Activated T-helper 1 cell treated with anti-CD3 and anti-CD28 coated beads, Interleukin-12 subunit alpha, Interleukin-12 subunit beta, Interleukin-2, Interleukin-4 antibody, amounts not matched to agents 30 ng/mL and 10 ng/mL and 1 ng/mL, durations not matched to agents 14 hours and 24 hours and 36 hours (primary cell): ENCODE measurements around the gene RSU1. TPM values are rescaled to one million over a fixed set of nuclear protein-coding genes. Genes with fewer than 3 reads are reported as not detected.
A peak's percentile ranks its signal among the peaks of the same experiment; 100 is the strongest.

Source experiments
- DNase-seq: peaks from one replicate; pipeline ENCODE4 v3.0.0; 2021; ENCODE audit warnings: low spot score
- H3K27ac Mint-ChIP-seq: one replicate; pipeline ENCODE4 v1.8.0; 2021; ENCODE audit warnings: mild to moderate bottlenecking, mixed read lengths
- H3K27me3 Mint-ChIP-seq: one replicate; pipeline ENCODE4 v1.8.0; 2022; ENCODE audit warnings: mild to moderate bottlenecking, moderate library complexity, mixed read lengths; ENCODE audit not compliant: insufficient read depth
- H3K36me3 Mint-ChIP-seq: one replicate; pipeline ENCODE4 v1.8.0; 2021; ENCODE audit warnings: low read depth, mixed read lengths
- H3K4me1 Mint-ChIP-seq: one replicate; pipeline ENCODE4 v1.8.0; 2021; ENCODE audit warnings: low read depth, mixed read lengths
- H3K4me3 Mint-ChIP-seq: one replicate; pipeline ENCODE4 v1.8.0; 2021; ENCODE audit warnings: mild to moderate bottlenecking, moderate library complexity, mixed read lengths
- H3K9me3 Mint-ChIP-seq: one replicate; pipeline ENCODE4 v1.8.0; 2021; ENCODE audit warnings: mixed read lengths
- intact Hi-C: fragments of 100-400 bp; cut with micrococcal nuclease; formaldehyde crosslinking; loops from one replicate; pipeline ENCODE4 v1.15.1; 2024
- total RNA-seq: library from RNA; stranded (reverse); gene quantifications from 2 replicates; pipeline ENCODE4 v1.2.3, GENCODE V29; 2022

Gene RSU1
- total RNA-seq, 1 donor from 2014 or later, result 46.9 TPM

DNA sequence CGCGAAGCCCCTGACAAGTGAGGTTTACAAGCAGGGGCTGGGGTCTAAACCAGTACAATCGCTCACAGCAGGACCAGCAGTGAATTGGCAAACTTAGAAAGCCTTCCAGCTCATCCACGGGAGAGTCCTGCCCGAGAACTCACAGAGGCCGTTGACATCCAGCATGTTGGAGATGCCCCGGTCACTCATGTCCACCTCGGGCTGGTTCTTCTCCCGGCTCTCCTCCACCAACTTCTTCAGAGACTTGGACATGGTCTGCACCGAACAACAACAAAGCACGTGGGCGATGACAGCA, 447 bp downstream of the RSU1 start:
- H3K27ac Mint-ChIP-seq, result peak overlapping the region; percentile 91
- H3K4me3 Mint-ChIP-seq, result peak overlapping the region; percentile 93
- H3K36me3 Mint-ChIP-seq, result peaks cover 9% of the 10 kb centered on the region
- H3K4me1 Mint-ChIP-seq, result peaks cover 44% of the 10 kb centered on the region
- H3K9me3 Mint-ChIP-seq, result peaks cover 8% of the 10 kb centered on the region
- no peak for DNase-seq
- peaks cover 10% of the 10 kb centered on the region for H3K27me3 Mint-ChIP-seq
- intact Hi-C loops, result loop anchor here (1.0 to 2.0 kb wide), 13 partner anchors 29 to 1843 kb away; partner anchors contain the start of genes ARL5B, MINDY3, NMT2 and STAM

DNA sequence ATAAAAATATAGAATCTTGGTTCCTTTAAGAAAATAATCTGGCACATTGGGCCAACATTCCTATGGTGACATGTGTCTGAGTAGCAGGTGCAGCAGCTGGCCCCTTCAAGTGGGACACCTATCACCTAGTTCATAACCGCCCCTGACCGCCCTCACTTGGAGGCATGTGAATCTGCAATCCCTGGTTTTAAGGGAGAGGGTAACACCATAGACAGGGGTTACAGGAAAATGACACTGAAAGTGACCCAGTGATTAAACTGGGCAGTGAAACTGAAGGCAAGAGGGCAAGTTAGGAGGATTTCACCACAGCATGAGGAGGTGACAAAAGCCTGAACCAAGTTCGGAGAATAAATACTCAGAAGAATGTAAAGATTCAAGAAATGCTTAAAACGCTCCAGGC, 1.1 kb downstream of the RSU1 start:
- Mint-ChIP-seq H3K9me3 (peaks cover 5% of the 10 kb centered on the region), H3K27me3 (peaks cover 8% of the 10 kb centered on the region), H3K4me1 (peaks cover 49% of the 10 kb centered on the region), H3K4me3 (peak overlapping the region; percentile 93), H3K27ac (peak overlapping the region; percentile 85), H3K36me3 (peaks cover 11% of the 10 kb centered on the region)
- DNase-seq, result no peak
- intact Hi-C loops, result loop anchor here (2.0 kb wide), 2 partner anchors 187 to 1647 kb away; partner anchors contain the start of gene NMT2

DNA sequence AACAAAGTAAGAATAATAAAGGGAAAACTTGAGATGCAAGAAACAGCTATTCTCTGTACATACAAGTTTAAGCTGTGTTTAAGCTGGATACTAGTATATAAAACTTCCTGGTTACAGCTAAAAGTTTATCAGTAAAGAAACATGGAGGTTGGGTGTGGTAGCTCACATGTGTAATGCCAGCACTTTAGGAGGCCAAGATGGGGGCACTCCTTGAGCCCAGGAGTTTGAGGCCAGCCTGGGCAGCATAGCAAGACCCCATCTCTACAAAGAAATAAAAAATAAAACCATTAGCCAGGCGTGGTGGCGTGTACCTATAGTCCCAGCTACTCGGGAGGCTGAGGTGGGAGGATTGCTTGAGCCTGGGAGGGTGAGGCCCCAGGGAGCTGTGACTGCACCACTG, 3.2 kb downstream of the RSU1 start:
- H3K27me3 Mint-ChIP-seq, result peaks cover 2% of the 10 kb centered on the region
- no peak overlapping the region for H3K4me3 Mint-ChIP-seq
- no peaks in the 10 kb centered on the region for H3K9me3 Mint-ChIP-seq
- peaks cover 11% of the 10 kb centered on the region for H3K36me3 Mint-ChIP-seq
- no peak for DNase-seq
- H3K27ac Mint-ChIP-seq, result no peak overlapping the region
- intact Hi-C loops, result no loop called here
- H3K4me1 Mint-ChIP-seq, result peaks cover 55% of the 10 kb centered on the region

DNA sequence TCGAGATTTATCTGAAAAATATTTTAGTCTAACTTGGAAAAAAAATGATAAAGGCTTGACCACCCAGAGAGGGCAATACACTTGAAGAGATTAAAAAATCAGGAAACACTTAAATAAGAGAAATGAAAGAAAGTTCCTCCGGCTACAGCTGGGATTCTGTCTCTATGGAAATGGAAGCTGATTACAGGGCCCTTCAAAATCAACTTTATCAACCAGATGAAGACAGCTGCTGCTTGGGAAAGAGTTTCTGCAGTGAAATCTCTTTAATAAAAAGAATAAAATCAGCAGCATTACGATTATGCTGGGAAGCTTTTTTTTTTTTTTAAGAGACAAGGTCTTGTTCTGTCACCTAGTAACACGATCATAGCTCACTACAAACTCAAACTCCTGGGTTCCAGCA, 4.5 kb downstream of the RSU1 start:
- no peak overlapping the region for H3K27ac Mint-ChIP-seq
- peaks cover 11% of the 10 kb centered on the region for H3K36me3 Mint-ChIP-seq
- H3K4me1 Mint-ChIP-seq, result peaks cover 45% of the 10 kb centered on the region
- no peaks in the 10 kb centered on the region for H3K9me3 Mint-ChIP-seq
- H3K27me3 Mint-ChIP-seq, result peaks cover 2% of the 10 kb centered on the region
- no peak for DNase-seq
- no peak overlapping the region for H3K4me3 Mint-ChIP-seq
- intact Hi-C loops, result no loop called here

DNA sequence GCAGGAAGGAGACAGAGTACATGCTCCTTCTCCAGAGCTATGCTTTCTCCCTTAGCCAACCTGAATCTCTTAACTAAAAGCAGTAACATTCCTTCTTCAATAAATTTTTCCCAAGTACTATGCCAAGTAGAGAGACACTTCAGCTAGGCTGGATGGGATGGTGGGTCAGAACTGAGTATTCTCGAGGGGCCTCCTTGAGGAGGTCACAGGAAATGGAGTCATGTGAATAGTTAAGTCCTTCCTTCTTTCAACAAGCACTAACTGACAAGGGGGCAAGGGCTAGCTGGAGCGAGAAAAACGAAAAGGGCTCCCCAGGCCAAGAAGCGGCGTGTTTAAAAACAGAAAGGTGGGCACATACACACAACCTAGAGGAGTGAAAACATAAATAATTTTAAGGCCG, 5.5 kb downstream of the RSU1 start:
- Mint-ChIP-seq H3K4me1 (peaks cover 36% of the 10 kb centered on the region), H3K4me3 (no peak overlapping the region), H3K9me3 (no peaks in the 10 kb centered on the region), H3K36me3 (peaks cover 11% of the 10 kb centered on the region), H3K27me3 (no peaks in the 10 kb centered on the region), H3K27ac (no peak overlapping the region)
- intact Hi-C loops, result no loop called here
- no peak for DNase-seq

- Mint-ChIP-seq H3K4me3 (no peak overlapping the region), H3K9me3 (no peaks in the 10 kb centered on the region), H3K27me3 (no peaks in the 10 kb centered on the region), H3K36me3 (peaks cover 11% of the 10 kb centered on the region), H3K27ac (no peak overlapping the region), H3K4me1 (peaks cover 32% of the 10 kb centered on the region)
- DNase-seq, result no peak
- intact Hi-C loops, result no loop called here
These were observed 5.9 kb downstream of the RSU1 start for GRCh38 chr10:16811292-16811691.

DNA sequence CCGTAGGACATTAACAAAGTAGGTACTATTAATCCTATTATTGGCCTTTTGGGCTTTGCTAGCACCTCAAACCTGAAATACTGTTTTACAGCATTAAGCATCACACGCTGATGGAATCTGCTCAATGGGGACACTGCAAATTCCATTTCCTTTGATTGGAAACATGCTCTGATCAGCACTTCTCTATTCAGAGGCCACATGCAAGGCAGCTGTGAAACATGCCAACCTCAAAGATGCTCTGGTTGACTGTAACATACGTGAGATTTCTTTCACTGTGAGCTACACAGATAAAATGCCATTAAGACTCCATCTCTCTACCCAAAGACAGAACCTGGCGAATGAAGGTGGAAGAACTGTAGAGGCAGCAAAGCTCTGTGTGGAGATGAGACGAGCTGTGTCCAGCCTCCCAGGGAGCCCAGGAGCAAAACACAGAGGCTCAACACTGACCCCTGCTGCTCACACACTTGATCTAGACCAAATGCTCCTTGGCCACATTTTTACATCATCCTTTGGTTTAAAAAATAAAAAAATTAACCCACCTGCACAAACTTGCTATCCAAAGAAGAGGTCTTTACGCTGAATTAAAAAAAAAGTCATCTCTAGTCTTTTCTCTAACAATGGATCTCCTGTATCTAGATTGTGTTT, 8.0 kb downstream of the RSU1 start:
- H3K4me1 Mint-ChIP-seq, result peaks cover 13% of the 10 kb centered on the region
- H3K4me3 Mint-ChIP-seq, result no peak overlapping the region
- intact Hi-C loops, result loop anchor here (1.0 to 2.0 kb wide), 4 partner anchors 20 to 907 kb away; partner anchors contain the start of gene PTER
- no peak overlapping the region for H3K27ac Mint-ChIP-seq
- no peaks in the 10 kb centered on the region for H3K9me3 Mint-ChIP-seq
- H3K27me3 Mint-ChIP-seq, result no peaks in the 10 kb centered on the region
- peaks cover 8% of the 10 kb centered on the region for H3K36me3 Mint-ChIP-seq
- no peak for DNase-seq

GRCh38 chr10:16804123-16804522, 13.1 kb downstream of the RSU1 start:
- Mint-ChIP-seq H3K4me3 (no peak overlapping the region), H3K27me3 (no peaks in the 10 kb centered on the region), H3K4me1 (peaks cover 24% of the 10 kb centered on the region), H3K27ac (no peak overlapping the region), H3K9me3 (no peaks in the 10 kb centered on the region), H3K36me3 (peaks cover 3% of the 10 kb centered on the region)
- no peak for DNase-seq
- intact Hi-C loops, result no loop called here

- H3K9me3 Mint-ChIP-seq, result no peaks in the 10 kb centered on the region
- H3K27me3 Mint-ChIP-seq, result no peaks in the 10 kb centered on the region
- intact Hi-C loops, result no loop called here
- DNase-seq, result no peak
- peaks cover 26% of the 10 kb centered on the region for H3K4me1 Mint-ChIP-seq
- H3K36me3 Mint-ChIP-seq, result peaks cover 6% of the 10 kb centered on the region
- H3K27ac Mint-ChIP-seq, result no peak overlapping the region
- H3K4me3 Mint-ChIP-seq, result no peak overlapping the region
These were observed 13.8 kb downstream of the RSU1 start for GRCh38 chr10:16803464-16803863.

- no peak for DNase-seq
- Mint-ChIP-seq H3K27me3 (no peaks in the 10 kb centered on the region), H3K27ac (peak overlapping the region; percentile 21), H3K4me1 (peaks cover 41% of the 10 kb centered on the region), H3K36me3 (peaks cover 17% of the 10 kb centered on the region), H3K9me3 (no peaks in the 10 kb centered on the region), H3K4me3 (no peak overlapping the region)
- intact Hi-C loops, result no loop called here
These were observed 17.6 kb downstream of the RSU1 start for GRCh38 chr10:16799621-16800020.

- Mint-ChIP-seq H3K9me3 (no peaks in the 10 kb centered on the region), H3K36me3 (peaks cover 20% of the 10 kb centered on the region), H3K27ac (no peak overlapping the region), H3K4me3 (no peak overlapping the region), H3K4me1 (peaks cover 41% of the 10 kb centered on the region), H3K27me3 (no peaks in the 10 kb centered on the region)
- intact Hi-C loops, result no loop called here
- DNase-seq, result no peak
These were observed 18.7 kb downstream of the RSU1 start for GRCh38 chr10:16798571-16798970.

GRCh38 chr10:16795410-16796073, 21.7 kb downstream of the RSU1 start:
- no peaks in the 10 kb centered on the region for H3K27me3 Mint-ChIP-seq
- no peak overlapping the region for H3K27ac Mint-ChIP-seq
- no peak for DNase-seq
- peaks cover 32% of the 10 kb centered on the region for H3K36me3 Mint-ChIP-seq
- intact Hi-C loops, result no loop called here
- no peak overlapping the region for H3K4me3 Mint-ChIP-seq
- peaks cover 32% of the 10 kb centered on the region for H3K4me1 Mint-ChIP-seq
- H3K9me3 Mint-ChIP-seq, result peaks cover 7% of the 10 kb centered on the region

GRCh38 chr10:16794005-16794404, 23.2 kb downstream of the RSU1 start:
- H3K4me3 Mint-ChIP-seq, result no peak overlapping the region
- H3K27ac Mint-ChIP-seq, result no peak overlapping the region
- peaks cover 17% of the 10 kb centered on the region for H3K9me3 Mint-ChIP-seq
- no peaks in the 10 kb centered on the region for H3K27me3 Mint-ChIP-seq
- intact Hi-C loops, result no loop called here
- DNase-seq, result no peak
- peaks cover 29% of the 10 kb centered on the region for H3K4me1 Mint-ChIP-seq
- H3K36me3 Mint-ChIP-seq, result peaks cover 44% of the 10 kb centered on the region
